Endothelial cell (in vitro differentiated cells): ENCODE measurements around the gene SPDYE4. TPM values are rescaled to one million over a fixed set of nuclear protein-coding genes. Genes with fewer than 3 reads are reported as not detected.
"Not testable (repeated sequence)": the region's sequence is repeated elsewhere in the genome, so short reads cannot be mapped to it uniquely, and the experiment has no call there.

Experiments
- DNase-seq: peaks from one replicate; pipeline ENCODE4 v3.0.0; 2021; ENCODE audit warnings: low spot score
- H3K27ac Mint-ChIP-seq: one replicate; pipeline ENCODE4 v1.8.0; 2021; ENCODE audit warnings: mixed read lengths, inconsistent platforms; ENCODE audit not compliant: unreplicated experiment
- H3K27me3 Mint-ChIP-seq: one replicate; pipeline ENCODE4 v1.8.0; 2021; ENCODE audit warnings: mild to moderate bottlenecking, moderate library complexity, mixed read lengths, inconsistent platforms; ENCODE audit not compliant: unreplicated experiment
- H3K36me3 Mint-ChIP-seq: one replicate; pipeline ENCODE4 v1.8.0; 2021; ENCODE audit warnings: mild to moderate bottlenecking, low read depth, mixed read lengths, inconsistent platforms; ENCODE audit not compliant: unreplicated experiment
- H3K4me1 Mint-ChIP-seq: one replicate; pipeline ENCODE4 v1.8.0; 2021; ENCODE audit warnings: mild to moderate bottlenecking, mixed read lengths, inconsistent platforms; ENCODE audit not compliant: unreplicated experiment
- H3K4me3 Mint-ChIP-seq: one replicate; pipeline ENCODE4 v1.8.0; 2021; ENCODE audit warnings: mild to moderate bottlenecking, mixed read lengths, inconsistent platforms; ENCODE audit not compliant: unreplicated experiment
- H3K9me3 Mint-ChIP-seq: one replicate; pipeline ENCODE4 v1.8.0; 2021; ENCODE audit warnings: mixed read lengths, inconsistent platforms; ENCODE audit not compliant: unreplicated experiment
- long read RNA-seq: library from polyadenylated mRNA; unstranded; transcript quantifications from one replicate; pipeline ENCODE4 v2.0.0, GENCODE V29; 2020; ENCODE audit not compliant: unreplicated experiment
- total RNA-seq: library from RNA; stranded (reverse); fragmentation: NEBNext Ultra II Directional; extraction: Animal tissue kit (Norgen Biotek cat#: 25700); gene quantifications from one replicate; pipeline ENCODE4 v1.2.1, GENCODE V29; 2021; ENCODE audit not compliant: unreplicated experiment
- TF ChIP-seq, protein P1 (sequence below): fragments of 200-600 bp; sonication (generic); IDR thresholded peaks from one replicate; pipeline ENCODE4 v1.5.0; 2021; ENCODE audit warnings: antibody characterized with exemption; ENCODE audit not compliant: unreplicated experiment

SPDYE4 gene, protein sequence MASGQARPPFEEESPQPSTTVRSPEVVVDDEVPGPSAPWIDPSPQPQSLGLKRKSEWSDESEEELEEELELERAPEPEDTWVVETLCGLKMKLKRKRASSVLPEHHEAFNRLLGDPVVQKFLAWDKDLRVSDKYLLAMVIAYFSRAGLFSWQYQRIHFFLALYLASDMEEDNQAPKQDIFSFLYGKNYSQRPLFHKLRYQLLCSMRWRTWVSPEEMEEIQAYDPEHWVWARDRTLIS
- not detected for total RNA-seq
- long read RNA-seq = 0 reads

DNA sequence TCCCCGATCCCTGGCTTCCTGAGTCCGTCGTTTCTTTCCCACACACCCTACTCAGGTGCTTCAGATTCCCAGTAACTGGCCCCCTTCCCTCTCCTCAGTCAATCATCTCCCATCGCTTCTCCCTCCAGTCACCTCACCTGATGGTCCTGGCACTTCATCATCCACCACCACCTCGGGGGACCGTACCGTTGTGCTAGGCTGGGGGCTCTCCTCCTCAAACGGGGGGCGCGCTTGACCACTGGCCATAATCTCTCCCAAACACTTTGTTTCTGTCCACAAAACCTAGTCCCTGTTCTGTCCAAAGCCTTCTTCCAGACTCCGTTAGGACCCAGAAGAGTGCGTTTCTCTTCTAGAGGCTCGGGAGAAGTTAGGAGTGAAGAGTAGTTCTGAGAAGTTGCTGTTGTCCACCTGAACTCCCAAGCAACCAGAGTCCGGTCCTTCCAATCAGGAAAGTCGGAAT is at the start of gene SPDYE4:
Gene SPDYE4 (minus strand): TSS at position 410 of the 460 bp plus-strand sequence. CDS start 164 bp downstream, at position 246.
- peaks cover 18% of the 10 kb centered on the region for H3K27me3 Mint-ChIP-seq
- no peaks in the 10 kb centered on the region for H3K36me3 Mint-ChIP-seq
- TF ChIP-seq, protein P1, sequence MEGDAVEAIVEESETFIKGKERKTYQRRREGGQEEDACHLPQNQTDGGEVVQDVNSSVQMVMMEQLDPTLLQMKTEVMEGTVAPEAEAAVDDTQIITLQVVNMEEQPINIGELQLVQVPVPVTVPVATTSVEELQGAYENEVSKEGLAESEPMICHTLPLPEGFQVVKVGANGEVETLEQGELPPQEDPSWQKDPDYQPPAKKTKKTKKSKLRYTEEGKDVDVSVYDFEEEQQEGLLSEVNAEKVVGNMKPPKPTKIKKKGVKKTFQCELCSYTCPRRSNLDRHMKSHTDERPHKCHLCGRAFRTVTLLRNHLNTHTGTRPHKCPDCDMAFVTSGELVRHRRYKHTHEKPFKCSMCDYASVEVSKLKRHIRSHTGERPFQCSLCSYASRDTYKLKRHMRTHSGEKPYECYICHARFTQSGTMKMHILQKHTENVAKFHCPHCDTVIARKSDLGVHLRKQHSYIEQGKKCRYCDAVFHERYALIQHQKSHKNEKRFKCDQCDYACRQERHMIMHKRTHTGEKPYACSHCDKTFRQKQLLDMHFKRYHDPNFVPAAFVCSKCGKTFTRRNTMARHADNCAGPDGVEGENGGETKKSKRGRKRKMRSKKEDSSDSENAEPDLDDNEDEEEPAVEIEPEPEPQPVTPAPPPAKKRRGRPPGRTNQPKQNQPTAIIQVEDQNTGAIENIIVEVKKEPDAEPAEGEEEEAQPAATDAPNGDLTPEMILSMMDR = no peak
- H3K9me3 Mint-ChIP-seq = peaks cover 10% of the 10 kb centered on the region
- no peak for DNase-seq
- no peak within 1 kb of the TSS for H3K4me3 Mint-ChIP-seq
- H3K27ac Mint-ChIP-seq = no peak within 1 kb of the TSS
- no peaks in the 10 kb centered on the region for H3K4me1 Mint-ChIP-seq

DNA sequence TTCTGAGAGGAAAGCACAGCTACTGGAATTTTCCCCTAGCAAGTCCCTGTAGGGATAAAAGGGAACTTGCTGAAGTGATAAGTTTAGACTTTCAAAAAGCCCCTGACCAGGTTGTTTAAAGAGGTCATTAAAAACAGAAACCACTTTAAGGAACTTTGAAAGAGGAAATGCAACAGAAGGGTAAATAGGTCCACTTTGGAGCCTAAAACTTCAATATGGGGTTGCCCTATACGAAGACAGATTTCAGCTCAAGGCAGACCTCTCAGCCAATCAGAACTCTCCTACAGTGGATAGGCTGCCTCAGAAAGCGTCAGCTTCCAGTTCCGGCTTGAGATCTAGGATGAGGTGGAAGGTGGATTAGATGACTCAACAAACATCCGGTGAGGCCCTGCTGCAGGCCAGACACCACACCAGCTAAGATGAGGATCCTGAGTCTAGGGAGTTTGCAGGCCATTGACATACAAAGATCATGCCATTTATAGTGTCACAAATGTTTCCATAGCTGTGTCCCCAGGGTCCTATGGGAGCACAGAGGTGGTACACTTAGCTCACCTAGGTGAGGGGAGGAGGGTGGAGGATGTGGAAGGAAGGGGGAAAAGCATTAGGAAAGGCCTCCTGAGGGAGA is 48.7 kb upstream of the SPDYE4 start:
- TF ChIP-seq, protein P1 = no peak
- Mint-ChIP-seq H3K9me3 (no peaks in the 10 kb centered on the region), H3K27me3 (peaks cover 4% of the 10 kb centered on the region), H3K4me1 (no peaks in the 10 kb centered on the region), H3K36me3 (no peaks in the 10 kb centered on the region), H3K4me3 (no peak overlapping the region), H3K27ac (no peak overlapping the region)
- no peak for DNase-seq

DNA sequence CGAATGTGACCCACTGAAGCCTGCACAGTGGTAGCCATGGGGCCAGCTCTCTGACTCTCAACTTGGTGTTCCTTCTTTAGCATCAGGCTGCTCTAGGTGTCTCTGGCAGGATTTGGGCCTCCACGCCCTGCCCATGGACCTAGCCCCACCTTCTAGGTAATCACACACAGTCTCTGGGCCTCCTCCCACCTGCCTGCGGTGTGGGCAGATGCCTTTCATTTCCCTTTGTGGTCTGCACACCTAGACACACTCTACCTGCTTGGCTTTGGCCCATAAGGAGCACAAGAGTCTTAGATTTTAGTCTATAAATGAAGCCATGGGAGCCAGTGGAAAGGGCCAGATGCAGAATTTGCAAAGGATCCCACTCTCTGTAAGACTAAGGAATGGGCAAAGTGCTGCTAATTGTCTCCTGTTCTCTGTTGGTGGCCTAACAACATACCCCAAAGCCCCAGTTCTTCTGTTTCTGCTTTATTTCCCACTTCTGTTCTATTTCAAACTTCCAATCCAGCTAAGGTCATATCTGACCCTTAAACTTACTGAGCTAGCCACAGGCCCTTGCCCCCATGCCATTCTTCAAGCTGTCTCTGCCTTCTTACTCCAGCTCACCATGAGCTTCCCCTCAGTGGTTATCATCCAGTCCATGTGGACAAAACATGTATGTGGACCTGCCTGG is 48.0 kb upstream of the SPDYE4 start:
- H3K4me3 Mint-ChIP-seq = no peak overlapping the region
- H3K27me3 Mint-ChIP-seq = peaks cover 4% of the 10 kb centered on the region
- TF ChIP-seq, protein P1 = no peak
- no peaks in the 10 kb centered on the region for H3K9me3 Mint-ChIP-seq
- no peaks in the 10 kb centered on the region for H3K36me3 Mint-ChIP-seq
- DNase-seq = no peak
- no peak overlapping the region for H3K27ac Mint-ChIP-seq
- no peaks in the 10 kb centered on the region for H3K4me1 Mint-ChIP-seq

DNA sequence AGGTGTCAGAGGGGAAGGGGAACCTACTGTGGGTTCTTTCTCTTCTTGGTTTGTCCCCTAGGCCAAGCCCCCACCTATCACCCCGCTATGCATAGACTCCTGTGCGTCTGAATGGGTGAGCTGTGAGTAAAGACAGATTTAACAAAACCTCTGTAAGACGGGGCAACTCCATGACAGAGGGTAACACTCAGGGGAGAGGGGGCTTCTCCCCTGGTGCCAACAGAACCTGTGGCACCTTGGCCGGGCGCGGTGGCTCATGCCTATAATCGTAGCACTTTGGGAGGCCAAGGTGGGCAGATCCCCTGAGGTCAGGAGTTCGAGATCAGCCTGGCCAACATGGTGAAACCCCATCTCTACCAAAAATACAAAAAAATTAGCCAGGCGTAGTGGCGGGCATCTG is 47.0 kb upstream of the SPDYE4 start:
- DNase-seq, H3K4me1 Mint-ChIP-seq: not testable (repeated sequence)

DNA sequence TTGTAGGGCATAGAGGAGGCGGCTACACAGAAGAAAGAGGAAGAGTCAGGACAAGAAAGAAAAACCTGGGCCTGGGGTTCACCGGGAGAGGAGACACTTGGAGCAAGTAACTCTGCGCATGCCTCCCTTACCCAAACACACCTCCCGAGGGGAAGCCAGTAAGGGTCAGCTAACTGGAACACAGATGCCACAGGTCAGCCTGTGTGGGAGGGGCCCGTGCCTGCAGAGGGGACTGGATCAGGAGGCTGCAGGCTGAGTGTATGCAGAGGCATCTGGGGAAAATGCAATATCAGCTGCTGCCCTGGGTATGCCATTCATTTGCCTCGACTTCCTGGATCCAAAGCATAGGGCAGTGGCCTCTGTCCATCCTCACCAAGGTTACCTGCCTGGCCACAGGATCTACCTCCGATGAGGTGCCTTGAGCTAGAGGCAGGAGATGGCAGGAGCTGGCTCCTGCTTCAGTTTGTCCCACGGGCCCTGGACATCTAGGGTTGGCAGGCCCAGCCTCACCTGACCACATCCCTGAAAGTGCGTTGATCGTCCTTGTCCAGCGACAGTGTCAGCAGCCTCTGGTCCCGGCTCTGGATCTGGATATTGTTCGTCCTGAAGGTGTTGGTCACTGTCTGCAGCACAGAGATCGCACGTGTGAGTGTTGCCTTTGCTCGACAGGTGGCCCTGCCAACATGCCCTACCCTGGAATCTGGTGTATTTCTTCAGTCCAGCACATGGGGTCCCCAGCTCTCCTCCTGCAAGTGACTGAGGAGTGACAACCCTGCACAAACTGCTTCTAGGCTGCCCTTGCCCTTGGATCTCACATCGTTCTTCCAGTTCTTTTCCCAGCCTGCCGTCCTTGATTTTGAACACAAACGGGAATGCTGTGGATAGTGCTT is 45.4 kb upstream of the SPDYE4 start:
- no peak overlapping the region for H3K27ac Mint-ChIP-seq
- H3K9me3 Mint-ChIP-seq = no peaks in the 10 kb centered on the region
- peaks cover 9% of the 10 kb centered on the region for H3K27me3 Mint-ChIP-seq
- no peaks in the 10 kb centered on the region for H3K36me3 Mint-ChIP-seq
- DNase-seq = no peak
- H3K4me3 Mint-ChIP-seq = no peak overlapping the region
- TF ChIP-seq, protein P1 = no peak
- no peaks in the 10 kb centered on the region for H3K4me1 Mint-ChIP-seq

More for the DNA sequence above, 47.0 kb upstream of the SPDYE4 start:
- H3K27me3 Mint-ChIP-seq, H3K9me3 Mint-ChIP-seq, H3K36me3 Mint-ChIP-seq, H3K27ac Mint-ChIP-seq, H3K4me3 Mint-ChIP-seq: not testable (repeated sequence)
